Measurements from ENCODE around the gene VPS13C.

DNA sequence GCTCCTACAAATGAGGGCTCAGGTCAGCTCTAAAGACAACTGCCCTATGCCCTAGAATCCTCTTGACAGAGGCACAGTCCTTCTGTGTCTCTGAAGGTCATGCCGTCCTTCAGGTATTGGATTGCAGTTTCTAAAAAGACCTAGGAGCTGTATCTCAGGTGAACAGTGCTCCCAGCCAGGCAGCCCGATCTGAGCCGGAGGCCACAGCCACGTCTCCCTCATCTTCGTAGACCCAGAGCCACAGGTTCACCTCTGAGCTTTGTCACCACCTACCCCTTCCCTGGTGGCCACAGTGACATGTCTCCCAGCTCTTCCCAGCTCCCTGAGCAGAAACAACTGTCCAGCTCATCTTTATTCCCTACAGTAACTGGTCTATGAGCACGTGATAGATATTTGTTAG, 228.0 kb downstream of the VPS13C start:
- TF ChIP-seq YY1 (IDR thresholded peaks at IDR 0.05; ENCODE audit: insufficient read depth, insufficient read length) (no peak), ZNF274 (IDR thresholded peaks at IDR 0.05; ENCODE audit: low read depth, low read length) (no peak)

Measured in NT2/D1 (cell line).